Psoas muscle (tissue), 8 donors: Measurements from ENCODE around the gene AKNA. TPM values are rescaled to one million over a fixed set of nuclear protein-coding genes. Genes with fewer than 3 reads are reported as not detected.

Source experiments
- ATAC-seq, 4 donors: fragments of 200-7000 bp; cut with Tn5 transposase; one replicate each; pipeline ENCODE4 v1.9.1; 2020; ENCODE audit warnings: moderate library complexity in 3 of 4, mild to moderate bottlenecking in 2 of 4
- DNase-seq, 2 donors: peaks; one replicate each; pipeline ENCODE4 v3.0.0-alpha.2; 2020
- H3K27ac ChIP-seq: fragments of 200-600 bp; one replicate; pipeline ENCODE4 v1.8.0; 2022
- H3K27me3 ChIP-seq, 3 donors: fragments of 200-600 bp in 1 of 3; one replicate each; pipeline versions ENCODE4 v1.6.1 to v1.8.0; 2013 to 2022; ENCODE audit warnings: low read length in 2 of 3, mild to moderate bottlenecking in 2 of 3, moderate library complexity in 1 of 3; ENCODE audit not compliant: insufficient read depth in 3 of 3
- H3K36me3 ChIP-seq, 2 donors: fragments of 200-600 bp in 1 of 2; one replicate each; pipeline versions ENCODE4 v1.6.1 to v1.8.0; 2013 to 2022; ENCODE audit warnings: low read depth in 1 of 2, mild to moderate bottlenecking in 1 of 2, moderate library complexity in 1 of 2; ENCODE audit not compliant: insufficient read depth in 1 of 2
- H3K4me1 ChIP-seq: fragments of 200-600 bp; one replicate; pipeline ENCODE4 v1.8.0; 2022
- H3K4me3 ChIP-seq: fragments of 200-600 bp; one replicate; pipeline ENCODE4 v1.8.0; 2022; ENCODE audit warnings: mild to moderate bottlenecking
- H3K9me3 ChIP-seq: fragments of 200-600 bp; one replicate; pipeline ENCODE4 v1.8.0; 2022
- CTCF ChIP-seq: fragments of 200-600 bp; IDR thresholded peaks from one replicate; pipeline ENCODE4 v1.8.0; 2022; ENCODE audit warnings: antibody characterized with exemption
- WGBS, 3 donors: extraction: QIAGEN DNeasy Blood & Tissue Kit; methylation state at CpG; one replicate each; pipeline versions ENCODE4 v1.1.6 to v1.1.7; 2013; 5-methylcytosine and 5-hydroxymethylcytosine counted together
- intact Hi-C, 2 donors: fragments of 100-400 bp; cut with DNase I; formaldehyde crosslinking; loops; one replicate each; pipeline versions ENCODE4 v1.11.0 to v1.14.2; 2022
- polyA plus RNA-seq, 3 donors: library from polyadenylated mRNA; stranded (reverse); fragments of 200-250 nt; gene quantifications; one replicate each; pipeline ENCODE4 v1.2.3, GENCODE V29; 2013
- total RNA-seq, 4 donors: library from RNA; stranded (reverse); fragmentation: NEBNext Ultra II Directional in 2 of 4; extraction: Animal tissue kit (Norgen Biotek cat#: 25700) in 2 of 4; gene quantifications; one replicate each; pipeline versions ENCODE4 v1.2.1 to v1.2.4, GENCODE V29; 2021 to 2023
- donor health status: healthy with polysubstance abuse.
- donor health status: DM: no; HTN: no; CAD: no; lungs with moderate emphysema.
- donor health status: Bipolar disorder and iron deficiency.
- donor health status: healthy.
- donor health status: DM: yes; HTN: yes; CAD: no.
- donor health status: DM: no; HTN: no; CAD: no.
- donor health status: DM: no; HTN: no; CAD: no.
- donor health status: DM: yes; HTN: yes; CAD: no.

Gene AKNA
- total and polyA plus RNA-seq, 7 donors = 1.5 to 3.9 (median 2.3) TPM

- ATAC-seq (peak in 2 of 4 donors; percentile 40 to 52), DNase-seq (peak; percentile 44 to 69)
- WGBS, 3 donors = 79 to 86% (median 84%) methylated on average over 16 of the region's 16 CpGs
- Histone ChIP-seq H3K27ac (no peak overlapping the region), H3K27me3 (no peaks in the 10 kb centered on the region), H3K4me3 (no peak overlapping the region), H3K36me3 (peaks cover 0 to 10% of the 10 kb centered on the region in 2 donors), H3K9me3 (no peaks in the 10 kb centered on the region), H3K4me1 (no peaks in the 10 kb centered on the region)
- TF ChIP-seq CTCF = peak; percentile 52
- intact Hi-C loops = no loop called here
These were observed 48.5 kb downstream of the AKNA start for GRCh38 chr9:114339130-114339908.

- DNase-seq (no peak), ATAC-seq (no peak)
- TF ChIP-seq CTCF = no peak
- WGBS, 3 donors = 93 to 95% (median 94%) methylated on average over 2 of the region's 2 CpGs
- no peaks in the 10 kb centered on the region for H3K4me1 ChIP-seq
- intact Hi-C loops = no loop called here
- no peak overlapping the region for H3K4me3 ChIP-seq
- H3K36me3 ChIP-seq = peaks cover 0 to 10% of the 10 kb centered on the region in 2 donors
- no peak overlapping the region for H3K27ac ChIP-seq
- no peaks in the 10 kb centered on the region for H3K9me3 ChIP-seq
- H3K27me3 ChIP-seq = no peaks in the 10 kb centered on the region
These were observed 49.6 kb downstream of the AKNA start for GRCh38 chr9:114338187-114338586.

GRCh38 chr9:114336699-114337395 is 50.9 kb downstream of the AKNA start:
- peaks cover 0 to 8% of the 10 kb centered on the region in 2 donors for H3K36me3 ChIP-seq
- intact Hi-C loops = no loop called here
- H3K4me1 ChIP-seq = no peaks in the 10 kb centered on the region
- H3K27me3 ChIP-seq = no peaks in the 10 kb centered on the region
- no peaks in the 10 kb centered on the region for H3K9me3 ChIP-seq
- H3K4me3 ChIP-seq = no peak overlapping the region
- DNase-seq (no peak), ATAC-seq (no peak)
- no peak for TF ChIP-seq CTCF
- H3K27ac ChIP-seq = no peak overlapping the region
- whole genome bisulfite sequencing, 3 donors = 90 to 92% (median 91%) methylated on average over 22 to 23 of the region's 23 CpGs

- H3K4me3 ChIP-seq = no peak overlapping the region
- TF ChIP-seq CTCF = no peak
- intact Hi-C loops = no loop called here
- H3K27ac ChIP-seq = no peak overlapping the region
- 76 to 83% (median 81%) methylated on average over 10 of the region's 10 CpGs for WGBS, 3 donors
- DNase-seq = no peak
- H3K4me1 ChIP-seq = no peaks in the 10 kb centered on the region
- no peak for ATAC-seq
- H3K9me3 ChIP-seq = no peaks in the 10 kb centered on the region
- peaks cover 0 to 7% of the 10 kb centered on the region in 2 donors for H3K36me3 ChIP-seq
- H3K27me3 ChIP-seq = no peaks in the 10 kb centered on the region
These were observed 51.6 kb downstream of the AKNA start for GRCh38 chr9:114336157-114336556.
